Measurements from ENCODE around the gene TMEM120B. TPM values are rescaled to one million over a fixed set of nuclear protein-coding genes. Genes with fewer than 3 reads are reported as not detected.

The TMEM120B gene
- total and polyA plus RNA-seq, 2 of the 13 experiments (the other 11 are each of a cell fraction or from before 2014, with no cell fraction given), result 7.1 to 12.9 TPM

- peak; percentile 66; the same call in 1 of the 2 replicates for TF ChIP-seq ZNF646 (CRISPR knock-in tag; IDR thresholded peaks at IDR 0.05)
- TF ChIP-seq TARDBP (CRISPR knock-in tag; IDR thresholded peaks at IDR 0.05), result no peak
- TF ChIP-seq PAXIP1 (CRISPR knock-in tag; conservative IDR thresholded peaks at IDR 0.05), result peak; percentile 76
- TF ChIP-seq ZNF7 (CRISPR knock-in tag; IDR thresholded peaks at IDR 0.05), result no peak
- TF ChIP-seq MTERF4 (CRISPR knock-in tag; IDR thresholded peaks at IDR 0.05), result 0 out of 2 replicates have a peak, but pooled peaks have one; percentile 12
- peak; percentile 85 for TF ChIP-seq SKI (IDR thresholded peaks at IDR 0.05; ENCODE audit: partially characterized antibody)
- TF ChIP-seq ZNF609 (CRISPR knock-in tag; IDR thresholded peaks at IDR 0.05; ENCODE audit: borderline replicate concordance), result 0 out of 2 replicates have a peak, but pooled peaks have one; percentile 20
Measured at GRCh38 chr12:121769831-121770301, 57.3 kb downstream of the TMEM120B start (continued).
